GM23248 (cell line): ENCODE measurements around the gene ZNF8.

Experiments used
- EZH2 ChIP-seq: fragments of 200-600 bp; sonication (generic); IDR thresholded peaks from 2 replicates; pipeline ENCODE4 v1.6.1; 2018; ENCODE audit warnings: antibody characterized with exemption, mild to moderate bottlenecking; ENCODE audit not compliant: insufficient read depth, poor library complexity, severe bottlenecking
- EZH2phosphoT487 ChIP-seq: fragments of 200-600 bp; sonication (generic); IDR thresholded peaks from 2 replicates; pipeline ENCODE4 v1.6.1; 2018; ENCODE audit warnings: antibody characterized with exemption, moderate library complexity, mild to moderate bottlenecking, low read depth; ENCODE audit not compliant: insufficient read depth

GRCh38 chr19:58261600-58261967 is 17.2 kb upstream of the ZNF8 start:
- no peak for TF ChIP-seq EZH2
- TF ChIP-seq EZH2phosphoT487, result no peak
